Ovary (tissue), 3 donors: ENCODE data around the gene NEAT1.

Experiments used
- EP300 ChIP-seq: sonication (generic); formaldehyde crosslinking; IDR thresholded peaks from one replicate; pipeline ENCODE4 v1.6.1; 2017; ENCODE audit warnings: antibody characterized with exemption
- POLR2A ChIP-seq: fragments of 450-650 bp; IDR thresholded peaks from one replicate; pipeline ENCODE4 v1.6.1; 2017; ENCODE audit warnings: antibody characterized with exemption, mild to moderate bottlenecking, moderate library complexity
- TF ChIP-seq, protein P1 (sequence below), 3 donors: fragments of 450-650 bp in 2 of 3; fragments of 200-600 bp in 1 of 3; IDR thresholded peaks; one replicate each; pipeline versions ENCODE4 v1.5.1 to v1.8.0; 2016 to 2022; ENCODE audit warnings: antibody characterized with exemption in 3 of 3, mild to moderate bottlenecking in 1 of 3
- donor health status: DM: no; HTN: no; CAD: no.

DNA sequence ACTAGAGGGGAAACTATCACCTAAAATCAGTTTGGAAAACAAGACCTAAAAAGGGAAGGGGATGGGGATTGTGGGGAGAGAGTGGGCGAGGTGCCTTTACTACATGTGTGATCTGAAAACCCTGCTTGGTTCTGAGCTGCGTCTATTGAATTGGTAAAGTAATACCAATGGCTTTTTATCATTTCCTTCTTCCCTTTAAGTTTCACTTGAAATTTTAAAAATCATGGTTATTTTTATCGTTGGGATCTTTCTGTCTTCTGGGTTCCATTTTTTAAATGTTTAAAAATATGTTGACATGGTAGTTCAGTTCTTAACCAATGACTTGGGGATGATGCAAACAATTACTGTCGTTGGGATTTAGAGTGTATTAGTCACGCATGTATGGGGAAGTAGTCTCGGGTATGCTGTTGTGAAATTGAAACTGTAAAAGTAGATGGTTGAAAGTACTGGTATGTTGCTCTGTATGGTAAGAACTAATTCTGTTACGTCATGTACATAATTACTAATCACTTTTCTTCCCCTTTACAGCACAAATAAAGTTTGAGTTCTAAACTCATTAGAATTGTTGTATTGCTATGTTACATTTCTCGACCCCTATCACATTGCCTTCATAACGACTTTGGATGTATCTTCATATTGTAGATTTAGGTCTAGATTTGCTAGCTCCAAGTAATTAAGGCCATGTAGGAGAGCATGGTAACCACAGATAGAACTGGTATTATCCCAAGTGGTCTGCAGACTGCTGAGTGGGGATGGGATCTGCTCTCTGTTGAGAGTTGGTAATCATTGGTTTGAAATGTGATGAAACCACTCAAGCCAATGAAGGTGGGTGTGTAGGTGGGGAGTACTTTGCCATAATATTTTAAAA is 3.6 kb downstream of the NEAT1 start:
- TF ChIP-seq, protein P1, sequence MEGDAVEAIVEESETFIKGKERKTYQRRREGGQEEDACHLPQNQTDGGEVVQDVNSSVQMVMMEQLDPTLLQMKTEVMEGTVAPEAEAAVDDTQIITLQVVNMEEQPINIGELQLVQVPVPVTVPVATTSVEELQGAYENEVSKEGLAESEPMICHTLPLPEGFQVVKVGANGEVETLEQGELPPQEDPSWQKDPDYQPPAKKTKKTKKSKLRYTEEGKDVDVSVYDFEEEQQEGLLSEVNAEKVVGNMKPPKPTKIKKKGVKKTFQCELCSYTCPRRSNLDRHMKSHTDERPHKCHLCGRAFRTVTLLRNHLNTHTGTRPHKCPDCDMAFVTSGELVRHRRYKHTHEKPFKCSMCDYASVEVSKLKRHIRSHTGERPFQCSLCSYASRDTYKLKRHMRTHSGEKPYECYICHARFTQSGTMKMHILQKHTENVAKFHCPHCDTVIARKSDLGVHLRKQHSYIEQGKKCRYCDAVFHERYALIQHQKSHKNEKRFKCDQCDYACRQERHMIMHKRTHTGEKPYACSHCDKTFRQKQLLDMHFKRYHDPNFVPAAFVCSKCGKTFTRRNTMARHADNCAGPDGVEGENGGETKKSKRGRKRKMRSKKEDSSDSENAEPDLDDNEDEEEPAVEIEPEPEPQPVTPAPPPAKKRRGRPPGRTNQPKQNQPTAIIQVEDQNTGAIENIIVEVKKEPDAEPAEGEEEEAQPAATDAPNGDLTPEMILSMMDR (IDR thresholded peaks at IDR 0.05), result no peak
- TF ChIP-seq POLR2A (no peak), EP300 (no peak)
